Activated CD8-positive, alpha-beta T cell treated with anti-CD3 and anti-CD28 coated beads, Interleukin-2, amount 10 ng/mL, durations not matched to agents 7 days and 5 days (primary cell): ENCODE data around the gene RIPPLY1. TPM values are rescaled to one million over a fixed set of nuclear protein-coding genes. Genes with fewer than 3 reads are reported as not detected.
"Not testable (repeated sequence)": the region's sequence is repeated elsewhere in the genome, so short reads cannot be mapped to it uniquely, and the experiment has no call there.

Source experiments
- ATAC-seq: fragments of 150-1000 bp; cut with Tn5 transposase; one replicate; pipeline ENCODE4 v1.10.0; 2021; ENCODE audit warnings: moderate library complexity
- CTCF ChIA-PET: fragments of 350-600 bp; sonication (Branson Sonifier 250); formaldehyde crosslinking; loops from one replicate; lab custom pipeline; 2021; ENCODE audit warnings: antibody characterized with exemption; lab: Charles Lee
- POLR2A ChIA-PET: fragments of 350-600 bp; sonication (Branson Sonifier 250); formaldehyde crosslinking; loops from one replicate; lab custom pipeline; 2021; ENCODE audit warnings: antibody characterized with exemption; lab: Charles Lee
- DNase-seq: peaks from one replicate; pipeline ENCODE4 v3.0.0-alpha.2; 2020
- H3K27ac Mint-ChIP-seq: one replicate; pipeline ENCODE4 v1.8.0; 2021; ENCODE audit warnings: mild to moderate bottlenecking, mixed read lengths
- H3K27me3 Mint-ChIP-seq: one replicate; pipeline ENCODE4 v1.8.0; 2021; ENCODE audit warnings: low read depth, mixed read lengths
- H3K36me3 Mint-ChIP-seq: one replicate; pipeline ENCODE4 v1.8.0; 2021; ENCODE audit warnings: low read depth, mixed read lengths
- H3K4me1 Mint-ChIP-seq: one replicate; pipeline ENCODE4 v1.8.0; 2021; ENCODE audit warnings: low read depth, mixed read lengths
- H3K4me3 Mint-ChIP-seq: one replicate; pipeline ENCODE4 v1.8.0; 2021; ENCODE audit warnings: mild to moderate bottlenecking, mixed read lengths
- H3K9me3 Mint-ChIP-seq: one replicate; pipeline ENCODE4 v1.8.0; 2022; ENCODE audit warnings: mixed read lengths; ENCODE audit not compliant: insufficient read depth
- total RNA-seq, 2 experiments: library from RNA; stranded (reverse); gene quantifications; one replicate each; pipeline ENCODE4 v1.2.3, GENCODE V29; 2021

Gene RIPPLY1
- total RNA-seq, 2 experiments from 2014 or later = not detected

DNA sequence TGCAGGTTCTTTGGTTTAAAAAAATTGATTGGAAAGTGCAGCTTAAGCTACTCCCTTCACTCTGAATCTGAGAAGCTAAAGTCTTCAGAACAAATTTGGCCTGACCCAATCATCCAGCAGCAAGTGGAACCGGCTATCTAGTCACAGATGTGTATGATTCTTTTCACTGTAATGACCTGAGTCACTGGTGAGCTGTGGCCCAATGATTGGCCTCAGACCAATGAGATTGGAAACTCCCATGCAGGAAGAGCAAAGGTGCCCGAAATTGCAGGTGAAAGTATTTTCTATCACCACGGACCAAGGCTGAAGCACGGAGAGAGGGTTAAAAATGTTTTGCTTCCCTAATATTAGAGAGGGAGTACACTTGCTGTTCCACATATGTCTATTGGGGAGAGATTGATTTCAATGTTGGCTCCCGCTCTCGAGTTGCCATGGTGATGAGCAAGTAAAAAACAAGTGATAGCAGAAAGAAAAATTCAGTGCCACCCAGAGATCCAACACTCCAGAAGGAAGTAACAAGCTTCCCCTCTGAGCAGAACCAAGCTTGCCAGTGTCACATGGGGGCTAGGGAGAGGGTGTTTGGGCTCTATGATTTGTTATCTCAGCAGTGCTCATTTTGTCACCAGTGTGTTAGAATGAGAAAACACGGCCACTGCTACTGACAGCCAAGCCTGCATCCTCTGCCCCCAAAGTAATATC, 11.2 kb downstream of the RIPPLY1 start:
- H3K27me3 Mint-ChIP-seq = peaks cover 9% of the 10 kb centered on the region
- no peaks in the 10 kb centered on the region for H3K36me3 Mint-ChIP-seq
- CTCF ChIA-PET = interaction anchor here (1.3 to 1.4 kb wide), 2 partner anchors 15 to 21 kb away, joined by 3 read pairs; no protein-coding TSS in a partner anchor
- ATAC-seq (no peak), DNase-seq (no peak)
- H3K4me3 Mint-ChIP-seq = no peak overlapping the region
- no peaks in the 10 kb centered on the region for H3K4me1 Mint-ChIP-seq
- H3K27ac Mint-ChIP-seq = no peak overlapping the region
- H3K9me3 Mint-ChIP-seq = no peaks in the 10 kb centered on the region
- POLR2A ChIA-PET = no interaction called here

DNA sequence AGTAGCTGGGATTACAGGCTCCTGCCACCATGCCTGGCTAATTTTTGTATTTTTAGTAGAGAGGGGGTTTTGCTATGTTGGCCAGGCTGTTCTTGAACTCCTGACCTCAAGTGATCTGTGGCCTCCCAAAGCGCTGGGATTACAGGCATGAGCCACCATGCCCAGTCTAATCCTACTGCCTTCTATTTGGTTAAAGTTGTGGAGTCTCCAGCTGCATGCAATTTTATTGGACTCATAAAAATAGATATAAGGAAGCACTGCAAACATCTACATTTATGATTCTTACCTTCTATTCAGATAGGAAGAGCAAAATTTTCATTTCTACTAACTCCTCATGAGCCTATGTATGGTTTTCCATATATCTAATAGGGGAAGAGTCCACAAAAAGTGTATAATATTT, 13.7 kb downstream of the RIPPLY1 start:
- H3K27me3 Mint-ChIP-seq = peaks cover 9% of the 10 kb centered on the region
- POLR2A ChIA-PET = no interaction called here

DNA sequence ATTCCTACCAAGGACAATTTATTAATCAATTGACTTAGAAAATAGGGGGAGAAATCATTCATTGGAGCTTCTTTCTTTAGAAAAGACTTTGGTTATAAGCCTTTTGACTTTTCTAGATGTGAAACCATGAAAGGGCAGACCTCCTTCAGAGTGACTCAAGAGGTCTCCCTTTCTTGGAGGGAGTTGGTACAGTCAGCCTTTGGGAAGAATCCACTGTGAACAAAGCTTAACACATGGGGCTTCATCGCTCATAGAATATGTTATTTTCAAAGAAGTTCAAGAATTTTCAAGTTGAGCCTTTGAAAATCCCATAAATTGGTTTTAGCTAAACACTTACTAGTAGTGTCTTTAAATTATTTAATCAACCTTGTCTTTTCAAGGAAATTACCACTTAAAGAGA, 28.0 kb downstream of the RIPPLY1 start:
- CTCF ChIA-PET = interaction anchor here (0.6 to 1.4 kb wide), 3 partner anchors 9 to 19 kb away, joined by 3 to 5 read pairs (median 4); no protein-coding TSS in a partner anchor
- ATAC-seq = no peak
- H3K27me3 Mint-ChIP-seq = peaks cover 2% of the 10 kb centered on the region

More for the DNA sequence above, 13.7 kb downstream of the RIPPLY1 start:
- CTCF ChIA-PET = no interaction called here
- no peak overlapping the region for H3K4me3 Mint-ChIP-seq
- ATAC-seq (no peak), DNase-seq (no peak)
- no peaks in the 10 kb centered on the region for H3K4me1 Mint-ChIP-seq
- H3K36me3 Mint-ChIP-seq = no peaks in the 10 kb centered on the region
- H3K27ac Mint-ChIP-seq = no peak overlapping the region
- H3K9me3 Mint-ChIP-seq = no peaks in the 10 kb centered on the region

DNA sequence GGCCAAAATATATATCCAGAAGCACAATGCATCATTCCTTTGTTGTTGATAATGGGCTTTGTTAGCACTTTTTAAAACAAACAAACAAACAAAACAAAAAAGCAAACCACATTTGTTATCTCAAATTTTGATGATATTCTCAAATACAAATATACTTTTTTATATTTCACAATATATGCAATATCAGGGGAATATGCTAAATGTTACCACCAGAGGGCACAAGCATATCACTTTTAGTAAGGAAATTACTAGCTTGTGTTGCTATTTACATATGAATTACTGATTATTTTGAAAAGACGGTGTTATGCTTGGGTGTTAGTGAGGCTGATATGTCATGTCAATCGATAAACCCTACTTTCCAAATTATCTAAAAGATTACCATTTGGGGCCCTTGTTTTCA, 29.1 kb downstream of the RIPPLY1 start:
- peaks cover 2% of the 10 kb centered on the region for H3K27me3 Mint-ChIP-seq
- POLR2A ChIA-PET = no interaction called here
- H3K9me3 Mint-ChIP-seq = no peaks in the 10 kb centered on the region
- H3K4me1 Mint-ChIP-seq = no peaks in the 10 kb centered on the region
- CTCF ChIA-PET = interaction anchor here (1.1 to 1.4 kb wide), 3 partner anchors 8 to 19 kb away, joined by 3 to 5 read pairs (median 3); no protein-coding TSS in a partner anchor
- H3K36me3 Mint-ChIP-seq = no peaks in the 10 kb centered on the region
- ATAC-seq (no peak), DNase-seq (no peak)
- H3K27ac Mint-ChIP-seq = no peak overlapping the region
- no peak overlapping the region for H3K4me3 Mint-ChIP-seq

More for the DNA sequence above, 28.0 kb downstream of the RIPPLY1 start:
- no peak overlapping the region for H3K4me3 Mint-ChIP-seq
- DNase-seq = no peak
- POLR2A ChIA-PET = no interaction called here
- no peaks in the 10 kb centered on the region for H3K9me3 Mint-ChIP-seq
- no peaks in the 10 kb centered on the region for H3K4me1 Mint-ChIP-seq
- no peaks in the 10 kb centered on the region for H3K36me3 Mint-ChIP-seq
- H3K27ac Mint-ChIP-seq = no peak overlapping the region

DNA sequence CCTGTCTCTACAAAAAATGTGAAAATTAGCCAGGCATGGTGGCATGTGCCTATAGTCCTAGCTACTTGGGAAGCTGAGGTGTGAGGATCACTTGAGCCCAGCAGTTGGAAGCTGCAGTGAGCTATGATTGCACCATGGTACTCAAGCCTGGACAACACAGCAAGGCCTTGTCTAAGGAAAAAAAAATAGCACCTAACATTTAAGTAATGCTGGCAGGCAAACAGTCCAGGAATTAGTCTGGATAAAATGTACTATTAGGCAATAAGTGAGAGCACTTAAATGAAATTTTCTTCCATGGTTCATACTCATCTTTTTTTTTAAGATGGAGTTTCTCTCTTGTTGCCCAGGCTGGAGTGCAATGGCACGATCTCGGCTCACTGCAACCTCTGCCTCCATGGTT, 30.3 kb downstream of the RIPPLY1 start:
- ATAC-seq, POLR2A ChIA-PET, H3K4me3 Mint-ChIP-seq, H3K27me3 Mint-ChIP-seq, H3K27ac Mint-ChIP-seq, CTCF ChIA-PET, H3K4me1 Mint-ChIP-seq, DNase-seq, H3K36me3 Mint-ChIP-seq, H3K9me3 Mint-ChIP-seq: not testable (repeated sequence)

DNA sequence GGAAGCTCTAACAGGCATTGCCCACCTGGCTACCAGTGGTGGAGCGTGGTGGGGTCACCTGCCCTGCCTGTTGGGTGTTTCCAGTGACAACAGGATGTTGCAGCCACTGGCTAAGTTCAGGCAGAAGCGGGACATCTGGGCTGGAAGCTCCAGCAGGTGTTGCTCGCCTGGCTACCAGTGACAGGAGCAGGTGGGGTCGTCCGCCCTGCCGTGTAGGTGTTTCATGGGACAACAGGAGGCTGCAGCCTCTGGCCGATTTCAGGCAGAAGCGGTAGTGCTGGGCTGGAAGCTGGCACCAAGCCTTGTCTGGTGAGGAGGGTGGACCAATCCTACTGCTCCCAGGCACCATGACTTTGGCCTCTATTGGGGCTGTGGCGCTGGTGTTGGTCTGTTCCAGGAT, 39.4 kb downstream of the RIPPLY1 start:
- no peaks in the 10 kb centered on the region for H3K9me3 Mint-ChIP-seq
- no peaks in the 10 kb centered on the region for H3K4me1 Mint-ChIP-seq
- H3K27me3 Mint-ChIP-seq = no peaks in the 10 kb centered on the region
- H3K4me3 Mint-ChIP-seq = no peak overlapping the region
- no peaks in the 10 kb centered on the region for H3K36me3 Mint-ChIP-seq
- ATAC-seq (no peak), DNase-seq (no peak)
- POLR2A ChIA-PET = no interaction called here
- no peak overlapping the region for H3K27ac Mint-ChIP-seq
- CTCF ChIA-PET = interaction anchor here (1.4 kb wide), 1 partner anchor 11 kb away, joined by 3 read pairs; no protein-coding TSS in a partner anchor

DNA sequence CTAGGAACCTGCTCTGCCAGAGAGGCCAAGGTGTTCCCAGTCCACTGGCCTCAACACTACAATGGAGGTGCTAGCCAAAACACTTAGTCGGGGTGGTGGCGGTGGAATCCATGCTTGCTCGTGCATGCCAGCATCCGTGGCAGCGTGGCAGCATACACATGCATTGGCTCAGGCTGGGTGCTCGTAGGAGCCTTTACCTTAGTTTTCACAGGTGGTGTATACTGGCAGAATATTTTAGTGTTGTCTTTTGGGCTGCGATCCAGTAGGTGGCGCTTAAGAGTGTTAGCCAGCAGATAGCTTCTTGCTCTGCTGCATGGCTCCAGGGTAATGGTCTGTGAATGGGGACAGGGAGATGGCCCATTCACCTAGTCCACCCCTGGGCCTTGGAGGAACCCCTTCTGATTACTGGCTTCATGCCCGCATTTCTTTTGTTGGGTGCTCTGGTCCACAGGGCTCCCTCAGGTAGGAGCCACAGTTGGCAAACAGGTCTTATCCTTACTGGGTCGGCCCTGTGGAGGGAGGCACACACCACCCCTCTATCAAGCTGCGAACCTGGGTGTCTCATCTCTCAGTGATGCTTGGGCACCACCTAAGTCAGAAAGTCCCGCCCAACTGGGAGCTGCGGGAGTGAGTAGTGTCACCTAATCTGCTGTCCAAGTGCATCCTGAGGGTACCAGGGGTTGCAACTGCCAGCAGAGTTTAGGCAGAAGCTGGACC, 40.0 kb downstream of the RIPPLY1 start:
- ChIA-PET CTCF (interaction anchor here (1.4 kb wide), 1 partner anchor 11 kb away, joined by 3 read pairs; no protein-coding TSS in a partner anchor), POLR2A (no interaction called here)
- no peaks in the 10 kb centered on the region for H3K36me3 Mint-ChIP-seq
- ATAC-seq (no peak), DNase-seq (peak; percentile 22)
- H3K9me3 Mint-ChIP-seq = no peaks in the 10 kb centered on the region
- H3K4me1 Mint-ChIP-seq = no peaks in the 10 kb centered on the region
- no peak overlapping the region for H3K27ac Mint-ChIP-seq
- no peak overlapping the region for H3K4me3 Mint-ChIP-seq
- no peaks in the 10 kb centered on the region for H3K27me3 Mint-ChIP-seq

Other genes with a start within 250 kb of the RIPPLY1 start
- not detected for gene RNF128, start 176.6 kb downstream of the RIPPLY1 start, total RNA-seq
- gene TBC1D8B, start 100.7 kb downstream of the RIPPLY1 start, total RNA-seq = under 1 TPM; 0.23 to 0.40 TPM
- not detected for gene CLDN2, start 17.1 kb upstream of the RIPPLY1 start, total RNA-seq
- 1 to 10 TPM; 5.7 to 6.5 TPM for gene MORC4, start 96.9 kb upstream of the RIPPLY1 start, total RNA-seq
- 10 to 100 TPM; 12.9 to 15.2 TPM for gene RBM41, start 215.5 kb upstream of the RIPPLY1 start, total RNA-seq